ENCODE measurements around the gene FAM222A. TPM values are rescaled to one million over a fixed set of nuclear protein-coding genes. Genes with fewer than 3 reads are reported as not detected.

The FAM222A gene
- total RNA-seq, 1 donor from 2014 or later: 2.4 TPM

DNA sequence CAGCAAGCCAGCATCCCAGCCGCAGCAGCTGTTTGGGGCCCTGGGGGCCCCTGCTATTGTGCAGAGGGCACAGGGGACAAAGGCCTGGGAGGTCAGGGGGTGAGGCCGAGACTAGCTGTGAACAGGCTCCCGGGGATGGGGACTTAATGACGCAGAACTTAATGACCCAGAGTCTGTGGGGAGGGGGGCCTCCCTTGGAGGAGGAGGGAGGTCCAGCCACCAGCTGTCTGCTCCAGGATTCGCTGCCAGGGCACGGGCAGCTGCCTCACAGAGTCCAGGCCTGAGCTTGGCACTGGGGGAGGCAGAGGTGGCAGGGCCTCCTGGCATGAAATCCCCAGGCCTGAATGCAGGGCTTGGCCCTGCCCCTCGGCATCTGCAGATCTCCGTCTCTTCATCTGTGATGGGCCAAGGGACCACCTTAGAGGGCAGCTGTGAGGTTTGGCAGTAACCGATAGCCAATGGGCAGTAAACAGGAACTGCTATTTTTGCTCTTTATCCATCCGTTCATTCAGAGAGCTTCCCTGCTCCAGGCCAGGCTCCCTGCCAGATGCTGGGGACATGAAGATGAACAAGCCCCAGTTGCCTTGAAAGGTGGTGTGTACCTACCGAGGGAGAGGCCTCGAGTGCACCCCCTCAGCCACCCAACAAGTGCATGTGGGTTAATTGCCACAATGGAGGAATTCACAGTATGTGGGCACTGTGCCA lies 6.7 kb downstream of the FAM222A start:
- TF ChIP-seq CTCF (IDR thresholded peaks at IDR 0.05): no peak
- Histone ChIP-seq H3K9me3 (no peaks in the 10 kb centered on the region), H3K4me3 (no peak overlapping the region), H3K4me1 (peaks cover 30% of the 10 kb centered on the region), H3K36me3 (no peaks in the 10 kb centered on the region), H3K27me3 (ENCODE audit: low read depth) (peaks cover 23% of the 10 kb centered on the region), H3K27ac (no peak overlapping the region)
- DNase-seq (no peak), ATAC-seq (no peak)
- intact Hi-C loops (cut with DNase I): no loop called here

DNA sequence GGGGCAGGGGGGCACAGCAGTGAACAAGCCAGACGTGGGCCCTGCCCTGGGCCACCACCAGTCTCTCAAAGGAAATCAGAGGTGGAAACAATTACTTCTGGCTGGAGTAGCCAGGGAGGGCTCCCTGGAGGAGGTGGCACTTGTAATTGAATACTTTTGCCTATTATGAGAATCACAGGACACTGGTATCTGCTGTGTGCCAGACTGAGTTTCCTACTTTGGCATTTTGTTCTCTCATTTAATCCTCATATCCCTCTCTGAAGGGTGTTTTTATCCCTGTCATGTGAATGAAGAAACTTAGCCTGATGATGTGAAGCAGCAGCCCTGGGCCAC lies 7.2 kb downstream of the FAM222A start:
- peaks cover 25% of the 10 kb centered on the region for H3K4me1 ChIP-seq
- no peak for DNase-seq
- intact Hi-C loops (cut with DNase I): no loop called here
- H3K27me3 ChIP-seq (ENCODE audit: low read depth): peaks cover 20% of the 10 kb centered on the region
- no peak overlapping the region for H3K4me3 ChIP-seq
- no peak overlapping the region for H3K27ac ChIP-seq
- TF ChIP-seq CTCF (IDR thresholded peaks at IDR 0.05): no peak
- no peaks in the 10 kb centered on the region for H3K36me3 ChIP-seq
- H3K9me3 ChIP-seq: no peaks in the 10 kb centered on the region
- no peak for ATAC-seq

DNA sequence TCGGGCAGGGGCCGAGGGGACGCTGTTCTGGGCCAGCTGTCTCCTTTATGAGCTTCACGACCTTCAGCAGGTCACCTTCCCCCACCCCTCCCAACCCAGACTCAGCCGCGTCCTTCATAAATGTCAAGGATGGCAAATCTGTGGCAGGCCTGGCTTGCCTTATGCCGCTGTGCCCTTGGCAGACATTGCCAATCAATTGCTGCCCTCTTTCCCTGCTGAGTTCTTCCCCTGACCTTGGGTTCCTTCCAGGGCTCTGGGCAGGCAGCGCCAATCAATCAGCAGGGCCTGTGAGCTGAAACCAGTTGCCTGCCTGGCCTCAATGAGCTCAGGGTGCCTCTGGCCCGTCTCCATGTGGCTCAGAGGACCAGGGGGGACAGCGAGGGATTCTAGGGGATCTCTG lies 7.7 kb downstream of the FAM222A start:
- intact Hi-C loops (cut with DNase I): no loop called here

GRCh38 chr12:109722022-109722720 lies 8.5 kb downstream of the FAM222A start:
- Histone ChIP-seq H3K27me3 (ENCODE audit: low read depth) (peaks cover 17% of the 10 kb centered on the region), H3K4me3 (no peak overlapping the region), H3K36me3 (no peaks in the 10 kb centered on the region), H3K4me1 (peaks cover 16% of the 10 kb centered on the region), H3K27ac (no peak overlapping the region), H3K9me3 (no peaks in the 10 kb centered on the region)
- intact Hi-C loops (cut with DNase I): no loop called here
- TF ChIP-seq CTCF (IDR thresholded peaks at IDR 0.05): no peak
- ATAC-seq (no peak), DNase-seq (no peak)

More for the DNA sequence above, 7.7 kb downstream of the FAM222A start:
- H3K36me3 ChIP-seq: no peaks in the 10 kb centered on the region
- no peaks in the 10 kb centered on the region for H3K9me3 ChIP-seq
- no peak overlapping the region for H3K4me3 ChIP-seq
- H3K27ac ChIP-seq: no peak overlapping the region
- DNase-seq (no peak), ATAC-seq (no peak)
- peaks cover 20% of the 10 kb centered on the region for H3K4me1 ChIP-seq
- TF ChIP-seq CTCF (IDR thresholded peaks at IDR 0.05): no peak
- H3K27me3 ChIP-seq (ENCODE audit: low read depth): peaks cover 20% of the 10 kb centered on the region

- H3K36me3 ChIP-seq: no peaks in the 10 kb centered on the region
- peaks cover 16% of the 10 kb centered on the region for H3K4me1 ChIP-seq
- no peak for ATAC-seq
- H3K27ac ChIP-seq: no peak overlapping the region
- no peak for TF ChIP-seq CTCF (IDR thresholded peaks at IDR 0.05)
- H3K9me3 ChIP-seq: no peaks in the 10 kb centered on the region
- intact Hi-C loops (cut with DNase I): no loop called here
- H3K27me3 ChIP-seq (ENCODE audit: low read depth): peaks cover 12% of the 10 kb centered on the region
- no peak for DNase-seq
- H3K4me3 ChIP-seq: no peak overlapping the region
Observed at GRCh38 chr12:109722721-109723094, 9.1 kb downstream of the FAM222A start.
